Lung microvascular endothelial cell (primary cell): ENCODE data around the gene NTN1. TPM values are rescaled to one million over a fixed set of nuclear protein-coding genes. Genes with fewer than 3 reads are reported as not detected.
"Not testable (repeated sequence)": the region's sequence is repeated elsewhere in the genome, so short reads cannot be mapped to it uniquely, and the experiment has no call there.

ENCODE experiments used
- DNase-seq, 2 donors: peaks; one replicate each; pipeline versions ENCODE4 v3.0.0 to v3.0.0-alpha.2; 2010; ENCODE audit warnings: low read depth in 2 of 2
- total RNA-seq: library from RNA; depleted of rRNA; stranded (reverse); fragments of >200 nt; gene quantifications from 2 replicates; pipeline ENCODE4 v1.2.1, GENCODE V29; 2014

Gene NTN1
- 0.40 and 0.65 TPM in 2 replicates for total RNA-seq

DNA sequence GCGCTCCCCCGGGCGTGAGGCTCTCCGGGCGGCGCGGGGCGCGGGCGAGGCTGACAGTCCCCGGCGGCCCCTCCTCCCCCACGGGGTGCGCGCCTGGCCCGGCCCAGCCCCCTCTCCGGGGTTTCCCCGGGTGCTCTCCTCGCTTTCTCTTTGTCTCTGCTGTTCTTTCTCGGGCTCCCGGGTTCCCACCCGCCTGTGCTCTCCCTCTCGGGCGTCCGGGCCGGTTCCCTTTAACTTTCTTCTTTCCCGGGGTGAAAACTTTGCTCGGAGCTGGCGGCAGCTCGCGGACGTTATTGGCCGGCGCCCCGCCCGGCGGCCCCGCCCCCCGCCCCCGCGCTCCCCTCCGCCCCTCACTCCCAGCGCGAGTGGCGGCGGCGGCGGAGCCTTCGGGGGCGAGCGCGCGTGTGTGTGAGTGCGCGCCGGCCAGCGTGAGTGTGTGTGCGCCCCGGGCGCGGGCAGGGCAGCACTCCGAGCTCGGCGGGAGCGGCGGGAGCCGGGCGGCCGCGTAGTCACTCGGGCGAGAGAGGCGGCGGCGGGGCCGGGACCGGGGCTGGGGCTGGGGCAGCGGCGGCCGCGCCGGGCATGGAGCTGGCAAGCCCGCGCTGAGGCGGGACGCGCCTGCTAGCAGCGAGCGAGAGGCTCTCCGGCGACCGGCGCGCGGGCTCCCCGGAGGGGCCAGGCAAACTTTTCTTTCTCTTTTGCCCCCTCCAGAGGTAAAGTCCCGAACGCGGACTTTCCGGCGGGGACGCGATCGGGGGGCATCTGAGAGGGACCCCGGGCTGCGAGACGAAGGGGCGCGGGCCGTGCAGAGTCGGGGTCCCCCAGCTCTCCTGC lies at the start of gene NTN1:
TSS of gene NTN1 (plus strand) at position 353 of the 834 bp plus-strand sequence. CDS start 864 bp downstream, outside the sequence.
- DNase-seq, result peak; percentile 35 to 61

DNA sequence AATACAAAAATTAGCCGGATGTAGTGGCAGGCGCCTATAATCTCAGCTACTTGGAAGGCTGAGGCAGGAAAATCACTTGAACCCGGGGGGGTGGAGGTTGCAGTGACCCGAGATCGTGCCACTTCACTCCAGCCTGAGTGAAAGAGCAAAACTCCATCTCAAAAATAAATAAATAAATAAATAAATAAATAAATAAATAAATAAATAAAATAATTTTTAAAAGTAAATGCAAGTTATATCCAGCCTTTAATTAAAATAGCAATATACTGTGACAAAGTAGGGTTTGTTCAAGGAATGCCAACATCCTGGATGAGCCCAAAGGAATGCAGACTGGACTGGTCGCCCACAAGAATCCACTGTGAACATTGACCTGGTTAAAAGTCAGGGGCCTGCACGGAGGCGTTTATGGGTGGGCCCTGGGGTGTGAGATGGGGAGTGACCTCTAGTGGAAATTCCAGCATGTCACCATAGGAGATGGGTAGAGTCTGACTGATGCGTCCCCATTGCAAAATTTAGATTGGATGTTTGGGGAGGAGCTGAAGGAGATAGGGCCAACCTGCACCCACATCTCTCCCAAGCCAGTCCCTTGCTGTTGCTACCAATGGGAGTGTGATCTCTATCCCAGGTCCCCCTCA lies 46.1 kb upstream of the NTN1 start:
- no peak for DNase-seq

DNA sequence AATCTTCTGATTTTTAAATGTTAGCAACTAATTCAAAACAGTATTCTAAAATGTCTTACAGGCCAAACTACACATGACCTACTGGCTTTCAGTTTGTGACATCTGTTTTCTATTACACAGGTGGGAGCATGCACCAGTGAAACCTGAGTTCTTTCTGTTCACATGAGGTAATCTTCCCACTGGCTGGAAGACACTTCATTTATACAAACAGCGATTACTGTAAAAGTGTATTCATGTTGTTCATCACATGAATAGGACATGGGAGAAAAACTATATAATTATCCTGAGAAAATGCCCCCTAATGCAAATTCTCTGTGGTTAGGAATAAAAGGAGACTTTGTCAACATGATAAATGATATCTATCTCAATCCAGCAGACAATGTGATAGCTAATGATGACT lies 44.7 kb upstream of the NTN1 start:
- DNase-seq, result no peak

DNA sequence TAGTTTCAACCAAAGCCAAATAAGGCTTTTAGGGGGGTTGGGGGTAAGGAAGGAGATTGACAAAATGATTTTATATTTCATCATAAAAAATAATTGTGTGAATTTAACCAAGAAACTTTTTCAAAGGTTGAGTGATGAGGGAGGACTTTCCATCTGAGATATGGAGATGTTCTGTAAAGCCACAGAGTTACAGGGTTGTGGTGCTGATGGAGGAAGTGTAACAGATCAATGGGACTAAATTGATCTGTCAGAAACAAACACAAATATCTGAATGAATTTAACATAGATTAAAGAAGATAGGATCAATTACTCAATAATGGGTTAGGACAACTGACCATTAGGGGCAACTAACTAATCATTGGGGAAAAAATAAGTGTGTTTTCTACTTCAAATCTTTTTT lies 41.6 kb upstream of the NTN1 start:
- DNase-seq, result no peak

DNA sequence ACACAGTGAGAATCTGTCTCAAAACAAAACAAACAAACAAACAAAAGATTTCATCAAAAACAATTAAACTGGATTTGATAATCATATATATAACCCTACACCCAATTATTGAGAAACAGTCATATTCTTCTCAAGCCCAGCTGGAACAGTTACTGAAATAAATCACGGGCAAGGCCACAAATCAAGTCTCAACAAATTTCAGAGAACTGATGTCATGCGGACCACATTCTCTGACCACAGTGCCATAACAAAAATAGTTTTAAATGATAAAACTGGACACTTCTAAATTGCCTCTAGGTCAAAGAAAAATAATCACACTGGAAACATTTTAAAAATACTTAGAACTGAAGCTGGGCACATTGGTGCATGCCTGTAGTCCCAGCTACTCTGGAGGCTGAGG lies 39.9 kb upstream of the NTN1 start:
- DNase-seq, result no peak

DNA sequence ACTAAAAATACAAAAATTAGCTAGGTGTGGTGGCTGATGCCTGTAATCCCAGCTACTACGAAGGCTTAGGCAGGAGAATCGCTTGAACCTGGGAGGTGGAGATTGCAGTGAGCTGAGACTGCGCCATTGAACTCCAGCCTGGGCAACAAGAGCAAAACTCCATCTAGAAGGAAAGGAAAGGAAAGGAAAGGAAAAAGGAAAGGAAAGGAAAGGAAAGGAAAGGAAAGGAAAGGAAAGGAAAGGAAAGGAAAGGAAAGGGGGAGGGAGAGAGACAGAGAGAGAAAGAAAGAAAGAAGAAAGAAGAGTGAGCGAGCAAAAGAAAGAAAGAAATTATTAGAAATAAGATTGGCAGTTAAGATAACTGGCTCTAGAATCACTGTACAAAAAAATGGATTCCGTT lies 37.1 kb upstream of the NTN1 start:
- DNase-seq, result not testable (repeated sequence)

DNA sequence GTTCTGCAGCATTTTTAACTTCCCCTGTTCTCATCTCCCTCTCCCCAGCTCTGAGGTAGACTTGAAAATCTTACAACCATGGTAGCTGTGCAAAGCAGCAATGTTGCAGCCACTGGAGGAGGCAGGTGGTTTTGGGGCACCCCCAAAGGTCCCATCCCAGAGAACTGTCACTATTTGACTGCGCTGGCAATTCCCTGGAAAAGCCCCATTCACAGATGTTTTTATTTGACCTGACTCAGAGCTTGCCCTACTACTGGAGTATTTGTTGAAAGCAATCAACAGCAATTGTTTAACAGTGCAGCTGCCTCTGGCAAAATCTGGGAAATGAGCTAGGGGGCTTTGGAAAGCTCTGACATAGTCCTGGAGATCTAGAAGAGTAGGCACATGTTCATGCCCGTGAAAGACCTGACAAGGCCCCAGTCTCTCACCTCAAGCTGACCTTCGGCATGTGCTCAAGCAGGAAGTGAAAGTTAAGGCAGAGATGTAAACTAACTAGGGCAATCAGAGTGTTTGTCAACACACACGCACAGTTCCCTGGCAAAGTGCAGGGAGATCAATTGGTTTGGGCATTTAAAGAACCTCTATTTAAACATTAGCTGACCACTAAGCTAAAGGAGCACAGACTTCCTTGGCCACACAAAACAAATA lies 36.1 kb upstream of the NTN1 start:
- no peak for DNase-seq

DNA sequence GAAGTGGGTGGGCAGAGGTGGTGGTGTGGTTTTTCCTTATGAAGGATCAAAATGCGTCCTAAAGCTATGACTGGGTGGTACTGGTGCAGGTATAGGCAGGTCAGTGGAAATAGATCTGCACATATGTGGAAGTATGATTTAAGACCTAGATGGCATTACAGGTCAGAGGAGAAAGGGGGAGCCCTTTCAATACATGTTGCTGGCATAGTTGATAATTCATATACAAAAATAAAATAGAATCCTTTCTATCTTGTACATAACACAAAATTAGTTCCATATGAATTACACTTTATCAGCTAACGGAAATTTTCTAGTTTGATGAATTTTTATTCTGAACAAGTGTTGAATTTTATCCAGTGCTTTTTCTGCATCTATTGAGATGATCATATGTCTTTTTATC lies 35.0 kb upstream of the NTN1 start:
- DNase-seq, result no peak

DNA sequence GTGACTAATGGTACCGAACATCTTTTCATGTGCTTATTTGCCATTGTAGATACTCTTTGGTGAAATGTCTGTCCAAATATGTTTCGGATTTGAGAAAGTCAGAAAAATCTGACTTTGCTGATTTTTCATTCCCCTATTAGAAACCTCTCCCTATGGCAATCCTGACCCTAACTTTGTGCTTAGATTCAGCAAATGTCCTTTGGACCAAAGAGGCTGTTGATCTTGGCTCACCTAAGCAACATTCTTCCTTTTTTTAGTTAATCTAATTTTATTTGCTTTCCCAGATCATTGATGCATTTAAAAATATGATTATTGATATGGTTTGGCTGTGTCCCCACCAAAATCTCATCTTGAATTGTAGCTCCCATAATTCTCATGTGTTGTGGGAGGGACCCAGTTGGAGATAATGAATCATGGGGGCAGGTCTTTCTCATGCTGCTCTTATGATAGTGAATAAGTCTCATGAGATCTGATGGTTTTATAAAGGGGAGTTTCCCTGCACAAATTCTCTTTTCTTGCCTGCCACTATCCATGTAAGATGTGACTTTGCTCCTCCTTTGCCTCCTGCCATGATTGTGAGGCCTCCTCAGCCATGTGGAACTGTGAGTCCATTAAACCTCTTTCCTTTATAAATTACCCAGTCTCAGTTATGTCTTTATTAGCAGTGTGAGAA lies 32.9 kb upstream of the NTN1 start:
- not testable (repeated sequence) for DNase-seq

DNA sequence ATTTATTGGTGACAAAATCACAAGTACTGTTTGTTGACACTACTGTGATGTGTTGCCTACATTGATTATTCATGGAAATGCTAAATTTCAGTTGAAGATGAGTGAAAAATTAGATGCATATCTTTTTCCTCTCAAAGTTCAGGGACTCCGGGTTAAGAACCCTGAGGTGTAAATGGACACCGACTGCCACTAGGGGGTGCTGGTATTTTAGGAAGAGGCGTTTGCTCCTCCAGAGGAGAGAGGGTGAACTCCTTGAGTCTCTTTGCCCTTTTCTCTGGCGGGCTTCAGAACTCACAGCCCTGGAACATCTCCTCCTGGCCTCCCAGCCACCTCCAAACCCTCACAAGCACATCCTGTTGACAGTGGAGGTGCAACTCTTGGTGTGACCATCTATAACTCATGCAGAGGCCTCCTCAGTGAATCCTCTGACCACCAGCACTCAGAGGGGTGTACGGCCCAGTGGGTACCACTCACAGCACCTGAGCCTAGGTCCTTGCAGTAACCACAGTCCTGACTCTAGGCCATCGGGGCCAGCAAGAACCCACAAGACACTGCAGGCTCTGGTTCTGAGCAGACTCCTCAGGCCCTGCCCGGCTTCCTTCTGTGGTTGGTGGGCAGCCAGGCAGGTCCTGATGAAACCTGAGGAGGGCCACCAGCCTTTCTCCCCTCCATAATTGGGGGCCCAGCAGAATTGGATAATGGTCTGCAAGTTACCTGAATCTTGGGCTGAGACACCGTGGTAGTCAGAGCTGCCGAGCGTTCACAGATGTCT lies 29.6 kb upstream of the NTN1 start:
- DNase-seq, result peak; percentile 57 to 65

DNA sequence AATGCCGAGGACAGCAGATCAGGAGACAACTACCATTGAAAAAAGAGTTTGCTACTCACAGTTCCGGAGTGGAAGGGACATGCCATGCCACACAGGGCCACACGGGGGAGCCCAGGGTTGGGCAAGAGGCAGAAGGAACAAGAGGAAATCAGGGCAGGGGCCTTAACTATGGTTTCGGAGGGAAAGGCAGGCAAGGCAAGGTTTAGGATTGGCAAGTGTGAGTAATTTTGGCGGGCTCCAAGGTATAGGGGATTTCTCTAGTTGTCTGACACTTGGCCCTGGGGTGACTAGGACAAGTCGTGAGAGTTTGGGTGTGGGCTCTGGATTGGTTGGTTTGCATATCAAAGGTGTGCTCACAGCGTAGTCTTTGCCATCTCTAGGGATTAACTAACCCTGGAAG lies 27.0 kb upstream of the NTN1 start:
- peak; percentile 36 to 70 for DNase-seq

DNA sequence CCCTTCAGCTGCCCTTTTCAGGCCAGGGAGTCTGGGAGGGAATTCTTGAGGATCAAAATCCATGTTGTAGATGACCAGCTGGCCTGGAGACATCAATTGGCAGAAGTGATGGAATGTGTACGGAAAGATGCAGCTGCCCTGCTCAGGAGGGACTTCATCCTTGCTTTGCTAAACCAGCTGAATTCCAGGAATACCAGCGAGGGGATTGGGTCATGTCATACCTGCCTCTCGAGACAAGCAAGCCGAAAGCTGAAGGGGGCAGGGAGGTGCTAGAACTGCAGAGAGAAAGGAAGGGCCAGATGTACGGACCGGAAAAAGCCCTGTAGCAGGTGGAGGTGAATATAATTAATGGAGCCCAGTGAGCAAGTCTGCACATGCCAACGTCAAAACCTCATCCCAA lies 25.6 kb upstream of the NTN1 start:
- DNase-seq, result no peak

DNA sequence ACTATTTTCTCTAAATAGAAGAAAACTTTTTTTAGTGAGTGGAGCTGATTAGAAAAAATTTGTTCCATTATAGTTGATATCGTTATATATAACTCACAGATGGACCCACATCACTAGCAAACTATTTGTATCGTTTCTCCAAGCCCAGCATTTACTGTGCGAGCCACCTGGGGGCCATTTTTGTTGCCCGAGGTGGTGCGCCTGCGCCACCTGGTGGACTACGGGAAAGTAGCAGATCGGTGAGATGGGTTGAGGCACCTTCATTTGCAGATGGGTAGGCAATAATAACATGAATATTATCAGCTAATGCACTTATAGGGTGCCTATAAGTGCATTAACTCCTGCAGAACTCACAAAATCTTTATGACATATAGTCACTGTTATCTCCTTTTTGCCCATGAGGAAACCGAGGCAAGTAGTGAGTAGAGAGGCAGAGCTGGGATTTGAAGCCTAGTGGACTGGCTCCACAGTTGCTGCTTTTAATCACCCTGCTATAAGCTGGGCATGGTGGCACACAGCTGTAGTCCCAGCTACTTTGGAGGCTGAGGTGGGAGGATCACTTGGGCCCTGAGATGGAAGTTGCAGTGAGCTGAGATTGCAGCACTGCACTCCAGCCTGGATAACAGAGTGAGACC lies 23.2 kb upstream of the NTN1 start:
- DNase-seq, result peak; percentile 57 to 72

DNA sequence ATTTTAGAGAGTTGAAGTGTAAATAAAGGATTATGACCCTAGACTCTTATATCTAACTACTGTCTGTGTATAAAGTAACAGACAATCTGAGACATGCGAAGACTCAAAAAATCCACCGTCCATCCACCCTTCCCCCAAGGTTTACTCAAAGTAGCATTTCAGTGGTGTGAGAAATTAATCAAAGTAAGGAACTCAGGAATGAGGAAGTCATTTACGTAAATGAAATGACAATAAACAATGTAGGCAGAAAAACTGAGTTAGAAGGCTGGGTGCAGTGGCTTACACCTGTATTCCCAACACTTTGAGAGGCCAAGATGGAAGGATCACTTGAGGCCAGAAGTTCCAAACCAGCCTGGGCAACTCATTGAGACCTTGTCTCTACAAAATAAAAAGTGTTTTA lies 19.8 kb upstream of the NTN1 start:
- DNase-seq, result no peak

DNA sequence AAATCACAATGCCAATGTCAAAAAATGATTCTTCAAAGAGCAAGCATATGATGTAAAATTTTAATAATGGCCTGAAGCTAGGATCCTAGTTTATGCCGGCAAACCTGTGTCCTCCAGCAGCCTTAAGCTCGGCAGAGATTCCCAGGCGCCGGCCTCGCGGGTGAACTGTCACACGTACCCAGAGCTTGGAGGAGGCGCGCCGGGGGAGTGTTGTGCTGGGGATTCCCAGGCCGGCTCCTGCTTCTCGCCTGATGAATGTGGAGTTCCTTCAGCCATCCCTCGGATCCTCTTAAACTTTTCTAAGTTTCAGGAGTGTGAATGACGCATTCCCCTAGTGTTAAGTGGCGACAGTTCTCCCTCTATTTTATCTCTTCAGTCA lies 19.1 kb upstream of the NTN1 start:
- DNase-seq, result no peak

DNA sequence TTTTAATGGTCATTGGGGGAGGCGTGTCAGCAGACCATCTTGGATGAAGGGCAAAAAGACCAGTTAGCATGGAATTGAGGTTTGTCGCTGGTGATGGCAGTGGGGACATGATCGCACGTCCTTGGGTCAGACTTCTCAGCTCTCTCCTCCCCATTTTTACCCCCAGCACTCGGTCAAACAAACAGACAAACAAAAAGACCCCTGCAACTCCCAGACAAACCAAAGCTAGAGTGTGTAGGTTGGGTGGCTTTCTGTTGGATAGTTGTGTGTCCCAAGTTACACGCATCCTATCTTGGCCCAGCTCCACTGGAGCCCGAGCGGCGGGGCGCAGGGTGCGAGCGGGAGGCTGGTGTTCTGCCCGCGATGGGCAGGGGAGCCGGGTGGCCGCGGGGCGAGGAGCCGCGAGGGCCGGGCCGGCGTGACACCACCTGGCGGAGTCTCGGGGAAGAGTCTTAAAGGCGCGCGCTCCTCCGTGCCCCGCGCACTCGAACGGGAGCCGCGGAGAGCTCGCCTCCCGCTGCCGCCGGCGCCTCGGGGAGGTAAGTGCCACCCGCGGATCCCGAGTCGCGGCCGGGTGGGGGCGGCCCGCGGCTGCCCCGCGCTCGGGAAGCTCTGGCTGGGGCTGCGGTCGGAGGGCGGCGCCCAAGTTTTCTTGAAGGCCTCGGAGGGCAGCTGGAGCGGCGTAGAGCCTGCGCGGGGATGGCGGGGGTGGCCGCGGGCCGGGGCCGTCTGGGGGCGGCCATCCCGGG lies 18.5 kb upstream of the NTN1 start:
- no peak for DNase-seq

DNA sequence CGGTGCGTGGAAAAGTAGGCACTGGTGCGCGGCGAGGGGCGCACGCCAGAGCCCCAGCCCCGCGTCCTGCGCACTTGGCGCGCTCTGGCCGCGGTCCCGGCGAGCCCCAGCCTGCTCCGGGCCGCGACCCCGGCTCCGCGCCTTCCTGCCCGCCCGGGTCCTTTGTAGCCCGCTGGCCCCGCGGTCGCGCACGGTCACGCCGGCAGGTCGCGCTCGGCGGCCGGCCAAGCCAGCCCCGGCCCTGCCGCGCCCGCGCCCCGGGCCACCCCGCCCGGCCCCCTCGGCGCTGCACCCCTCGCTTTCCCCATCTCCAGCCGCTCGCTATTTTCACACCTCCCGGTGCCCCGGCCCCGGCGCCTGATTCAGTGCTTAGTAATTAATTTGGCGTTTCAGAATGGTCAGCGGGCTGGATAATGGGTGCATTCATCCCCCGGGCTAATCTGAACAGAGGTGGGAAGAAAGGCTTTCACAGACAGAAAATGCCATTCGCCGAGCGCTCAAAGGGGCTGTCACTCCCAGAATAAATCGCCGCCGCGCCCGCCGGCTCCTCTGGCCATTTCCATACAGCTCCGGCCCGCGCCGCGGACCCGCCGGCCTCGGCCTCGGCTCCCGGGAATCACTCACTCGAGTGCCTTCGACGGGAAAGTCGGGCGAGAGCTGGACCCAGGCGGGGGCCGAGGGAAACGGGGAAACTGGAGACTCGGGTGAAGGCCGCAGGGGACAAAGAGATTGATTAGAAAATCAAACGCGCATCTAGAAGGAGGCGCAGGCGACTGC lies 17.8 kb upstream of the NTN1 start:
- DNase-seq, result no peak

DNA sequence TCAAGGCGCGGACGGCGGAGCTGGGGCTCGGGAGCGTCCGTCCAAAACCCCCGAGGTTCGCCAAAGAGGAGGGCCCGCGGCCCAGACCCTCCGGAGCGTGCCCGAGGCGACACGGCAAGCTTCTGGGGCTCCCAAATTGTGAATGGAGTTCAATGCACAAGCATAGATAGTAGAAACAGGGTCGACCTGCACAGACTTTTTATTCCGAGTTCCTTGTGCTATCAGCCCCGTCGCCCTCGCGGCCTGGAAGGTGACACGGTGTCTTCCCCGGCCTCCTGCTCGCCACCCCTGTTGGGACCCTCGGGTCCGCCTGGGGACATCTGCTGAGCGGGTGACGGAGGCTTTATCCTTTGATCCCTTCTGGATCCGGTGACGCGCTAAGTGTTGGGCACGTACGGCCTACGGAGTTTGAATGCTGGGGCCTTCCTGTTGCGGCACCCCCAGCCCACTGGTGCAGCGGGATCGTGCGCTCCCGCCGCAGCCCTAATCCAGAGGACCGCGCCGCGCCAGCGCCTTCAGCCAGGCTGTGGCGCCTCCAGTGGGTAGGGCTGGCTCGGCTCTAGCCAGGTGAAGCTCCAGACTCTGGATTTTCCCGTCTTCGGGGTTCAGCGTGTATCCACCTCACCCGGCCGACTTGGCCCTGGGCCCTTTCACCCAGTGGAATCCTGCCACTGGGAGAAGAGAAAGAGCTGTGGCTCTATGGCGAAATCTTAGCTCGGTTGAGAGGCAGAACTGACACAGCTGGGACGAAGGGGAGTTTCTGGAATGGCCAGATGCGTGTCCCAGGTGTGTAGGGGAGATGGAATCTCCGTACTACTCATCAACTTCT lies 17.0 kb upstream of the NTN1 start:
- no peak for DNase-seq

DNA sequence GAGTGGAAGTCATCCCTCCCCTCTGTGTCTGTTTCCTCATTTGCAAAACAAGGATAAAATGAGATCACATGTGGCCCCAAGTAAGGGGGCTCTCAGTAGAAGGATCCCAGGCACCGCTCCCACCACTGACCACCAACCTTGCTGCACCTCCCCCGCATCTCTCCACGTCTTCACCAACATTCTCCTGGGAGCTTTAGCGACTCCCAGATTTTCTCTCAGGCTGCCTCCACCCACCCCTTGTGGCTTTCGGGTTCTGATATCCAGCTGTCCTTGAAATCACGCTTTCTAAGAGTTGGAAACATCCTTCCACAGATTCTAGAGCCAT lies 16.4 kb upstream of the NTN1 start:
- no peak for DNase-seq
